Subcutaneous abdominal adipose tissue (tissue), 5 donors: ENCODE data around the gene SMYD1.

Experiments
- H3K27ac ChIP-seq: one replicate; pipeline ENCODE4 v1.7.0; 2013; ENCODE audit warnings: low read depth, mild to moderate bottlenecking, inconsistent platforms, low read length, moderate library complexity
- H3K27me3 ChIP-seq, 5 donors: one replicate each; pipeline ENCODE4 v1.7.0; 2013; ENCODE audit warnings: low read length in 5 of 5, inconsistent platforms in 1 of 5; ENCODE audit not compliant: control insufficient read depth in 5 of 5, insufficient read depth in 4 of 5
- H3K36me3 ChIP-seq, 5 donors: one replicate each; pipeline ENCODE4 v1.7.0; 2013; ENCODE audit warnings: low read length in 5 of 5; ENCODE audit not compliant: control insufficient read depth in 5 of 5, insufficient read depth in 5 of 5
- H3K4me1 ChIP-seq, 5 donors: one replicate each; pipeline ENCODE4 v1.7.0; 2013; ENCODE audit warnings: low read length in 5 of 5, mild to moderate bottlenecking in 3 of 5, moderate library complexity in 1 of 5; ENCODE audit not compliant: control insufficient read depth in 5 of 5, insufficient read depth in 5 of 5
- H3K4me3 ChIP-seq, 5 donors: one replicate each; pipeline ENCODE4 v1.7.0; 2013; ENCODE audit warnings: low read length in 5 of 5, low read depth in 1 of 5
- H3K9ac ChIP-seq, 5 donors: one replicate each; pipeline ENCODE4 v1.7.0; 2013; ENCODE audit warnings: low read length in 5 of 5, mild to moderate bottlenecking in 4 of 5, moderate library complexity in 3 of 5
- H3K9me3 ChIP-seq, 5 donors: one replicate each; pipeline ENCODE4 v1.7.0; 2013; ENCODE audit warnings: low read length in 5 of 5; ENCODE audit not compliant: control insufficient read depth in 5 of 5
- donor health status: healthy.
- donor health status: healthy.
- donor health status: healthy.
- donor health status: healthy.
- donor health status: healthy.

Gene SMYD1

DNA sequence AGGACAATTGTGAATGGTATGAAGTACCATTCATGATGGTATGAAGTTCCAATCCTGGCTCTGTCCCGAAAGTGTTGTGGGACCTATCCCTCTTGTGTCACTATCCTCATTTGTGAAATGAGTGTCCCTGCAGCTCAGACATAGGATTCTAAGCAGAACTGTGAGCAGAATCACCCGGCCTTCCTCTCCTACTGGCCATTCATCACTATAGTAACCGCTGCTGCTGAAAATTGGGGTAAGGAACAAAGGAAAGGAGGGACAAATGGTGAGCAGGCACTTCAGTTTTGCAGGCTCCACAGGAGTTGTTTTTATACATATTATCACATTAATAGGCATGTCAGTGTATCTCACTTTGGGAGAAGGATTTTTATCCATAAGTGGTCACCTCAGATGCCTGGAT lies 27.4 kb downstream of the SMYD1 start:
- Histone ChIP-seq H3K4me1 (peaks cover 0 to 3% (median 0%) of the 10 kb centered on the region in 5 donors), H3K9me3 (no peaks in the 10 kb centered on the region), H3K36me3 (no peaks in the 10 kb centered on the region), H3K9ac (no peak overlapping the region), H3K27ac (no peak overlapping the region), H3K4me3 (no peak overlapping the region), H3K27me3 (no peaks in the 10 kb centered on the region)

- H3K36me3 ChIP-seq = no peaks in the 10 kb centered on the region
- H3K27me3 ChIP-seq = no peaks in the 10 kb centered on the region
- H3K4me3 ChIP-seq = no peak overlapping the region
- H3K9me3 ChIP-seq = no peaks in the 10 kb centered on the region
- H3K9ac ChIP-seq = no peak overlapping the region
- H3K27ac ChIP-seq = no peak overlapping the region
- peaks cover 0 to 12% (median 7%) of the 10 kb centered on the region in 5 donors for H3K4me1 ChIP-seq
These were observed 29.1 kb downstream of the SMYD1 start for GRCh38 chr2:88096708-88097107.

GRCh38 chr2:88097192-88097591 lies 29.6 kb downstream of the SMYD1 start:
- Histone ChIP-seq H3K27ac (no peak overlapping the region), H3K9ac (no peak overlapping the region), H3K4me3 (no peak overlapping the region), H3K4me1 (peaks cover 0 to 12% (median 7%) of the 10 kb centered on the region in 5 donors), H3K9me3 (no peaks in the 10 kb centered on the region), H3K36me3 (no peaks in the 10 kb centered on the region), H3K27me3 (no peaks in the 10 kb centered on the region)

DNA sequence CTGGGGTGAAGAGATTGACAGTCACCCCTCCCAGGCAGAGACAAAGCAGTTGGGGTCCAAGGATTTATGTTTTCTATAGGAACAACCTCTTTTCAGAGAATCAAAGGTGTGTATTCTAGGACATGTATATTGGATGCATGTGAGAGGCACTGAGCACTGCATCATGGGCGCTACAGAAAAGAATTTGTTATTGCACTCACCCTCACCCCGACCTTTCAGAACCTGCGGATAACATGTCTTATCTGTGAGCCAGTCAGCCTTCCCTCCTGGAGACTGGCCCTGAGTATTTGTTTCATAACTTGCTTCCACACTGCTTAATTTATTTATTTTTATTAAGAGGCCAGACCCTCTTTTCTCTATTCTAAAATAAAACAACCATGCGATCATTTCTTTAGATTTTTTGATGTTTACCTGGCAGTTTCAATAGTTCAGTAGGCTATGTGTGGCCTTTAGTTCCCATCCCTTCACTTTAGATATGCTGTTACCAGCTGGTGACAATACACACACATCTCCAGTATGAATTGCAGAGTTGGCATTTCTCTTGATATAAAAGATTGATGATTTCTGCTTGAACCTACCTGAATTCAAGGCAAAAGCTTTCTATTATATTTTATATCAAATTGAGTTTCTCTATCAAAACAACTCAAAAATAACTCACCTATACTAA lies 30.4 kb downstream of the SMYD1 start:
- Histone ChIP-seq H3K27ac (no peak overlapping the region), H3K9me3 (no peaks in the 10 kb centered on the region), H3K4me1 (peaks cover 0 to 12% (median 7%) of the 10 kb centered on the region in 5 donors), H3K4me3 (no peak overlapping the region), H3K27me3 (peaks cover 0 to 1% (median 0%) of the 10 kb centered on the region in 5 donors), H3K36me3 (no peaks in the 10 kb centered on the region), H3K9ac (no peak overlapping the region)

GRCh38 chr2:88098558-88098900 lies 30.9 kb downstream of the SMYD1 start:
- no peak overlapping the region for H3K27ac ChIP-seq
- peaks cover 0 to 12% (median 7%) of the 10 kb centered on the region in 5 donors for H3K4me1 ChIP-seq
- no peaks in the 10 kb centered on the region for H3K36me3 ChIP-seq
- peaks cover 0 to 4% (median 0%) of the 10 kb centered on the region in 5 donors for H3K27me3 ChIP-seq
- H3K9ac ChIP-seq = no peak overlapping the region
- H3K4me3 ChIP-seq = no peak overlapping the region
- no peaks in the 10 kb centered on the region for H3K9me3 ChIP-seq

GRCh38 chr2:88099798-88100488 lies 32.3 kb downstream of the SMYD1 start:
- no peak overlapping the region for H3K9ac ChIP-seq
- peaks cover 0 to 4% (median 0%) of the 10 kb centered on the region in 5 donors for H3K27me3 ChIP-seq
- no peak overlapping the region for H3K27ac ChIP-seq
- H3K36me3 ChIP-seq = no peaks in the 10 kb centered on the region
- H3K4me1 ChIP-seq = peaks cover 0 to 12% (median 7%) of the 10 kb centered on the region in 5 donors
- no peak overlapping the region for H3K4me3 ChIP-seq
- no peaks in the 10 kb centered on the region for H3K9me3 ChIP-seq

- no peak overlapping the region for H3K4me3 ChIP-seq
- H3K9ac ChIP-seq = no peak overlapping the region
- H3K27ac ChIP-seq = no peak overlapping the region
- no peaks in the 10 kb centered on the region for H3K36me3 ChIP-seq
- H3K27me3 ChIP-seq = peaks cover 0 to 4% (median 0%) of the 10 kb centered on the region in 5 donors
- H3K9me3 ChIP-seq = no peaks in the 10 kb centered on the region
- peaks cover 0 to 12% (median 7%) of the 10 kb centered on the region in 5 donors for H3K4me1 ChIP-seq
These were observed 32.8 kb downstream of the SMYD1 start for GRCh38 chr2:88100489-88100858.

DNA sequence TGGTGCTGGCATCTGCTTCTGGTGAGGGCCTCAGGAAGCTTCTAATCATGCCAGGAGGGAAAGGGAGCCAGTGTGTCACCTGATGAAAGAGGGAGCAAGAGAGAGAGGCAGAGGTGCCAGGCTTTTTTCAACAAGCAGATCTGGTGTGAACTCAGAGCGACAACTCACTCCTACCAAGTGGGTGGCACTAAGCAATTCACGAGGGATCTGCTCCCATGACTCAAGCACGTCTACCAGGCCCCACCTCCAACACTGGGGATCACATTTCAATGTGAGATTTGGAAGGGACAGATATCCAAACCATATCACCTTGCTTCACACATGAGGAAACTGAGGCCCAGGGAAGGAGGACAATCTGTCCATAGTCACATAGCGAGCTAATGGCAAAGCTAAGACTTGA lies 41.2 kb downstream of the SMYD1 start:
- H3K36me3 ChIP-seq = no peaks in the 10 kb centered on the region
- no peak overlapping the region for H3K9ac ChIP-seq
- H3K4me3 ChIP-seq = no peak overlapping the region
- H3K9me3 ChIP-seq = no peaks in the 10 kb centered on the region
- no peak overlapping the region for H3K27ac ChIP-seq
- H3K27me3 ChIP-seq = no peaks in the 10 kb centered on the region
- H3K4me1 ChIP-seq = no peaks in the 10 kb centered on the region

DNA sequence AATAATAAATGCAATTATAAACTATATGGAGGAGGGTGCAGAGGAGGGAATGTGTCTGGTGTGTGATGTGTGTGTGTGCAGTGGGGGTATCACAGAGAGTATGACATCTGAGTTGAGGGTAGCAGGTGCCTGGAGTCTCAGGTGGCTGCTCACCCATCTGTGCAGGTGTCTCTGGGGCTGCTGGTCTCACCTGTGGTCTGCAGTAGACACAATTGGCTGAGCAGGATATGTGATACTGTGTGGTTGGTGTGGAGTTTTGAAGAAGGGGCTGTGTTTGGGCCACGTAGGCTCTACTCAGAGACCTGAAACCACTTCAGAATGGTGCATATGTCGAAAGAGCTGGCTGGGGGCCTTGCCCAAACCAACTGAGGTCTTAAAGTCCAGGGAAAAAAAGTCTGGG lies 43.2 kb downstream of the SMYD1 start:
- no peak overlapping the region for H3K9ac ChIP-seq
- H3K4me3 ChIP-seq = no peak overlapping the region
- H3K9me3 ChIP-seq = no peaks in the 10 kb centered on the region
- H3K4me1 ChIP-seq = peaks cover 0 to 4% (median 0%) of the 10 kb centered on the region in 5 donors
- no peaks in the 10 kb centered on the region for H3K36me3 ChIP-seq
- no peak overlapping the region for H3K27ac ChIP-seq
- H3K27me3 ChIP-seq = no peaks in the 10 kb centered on the region

DNA sequence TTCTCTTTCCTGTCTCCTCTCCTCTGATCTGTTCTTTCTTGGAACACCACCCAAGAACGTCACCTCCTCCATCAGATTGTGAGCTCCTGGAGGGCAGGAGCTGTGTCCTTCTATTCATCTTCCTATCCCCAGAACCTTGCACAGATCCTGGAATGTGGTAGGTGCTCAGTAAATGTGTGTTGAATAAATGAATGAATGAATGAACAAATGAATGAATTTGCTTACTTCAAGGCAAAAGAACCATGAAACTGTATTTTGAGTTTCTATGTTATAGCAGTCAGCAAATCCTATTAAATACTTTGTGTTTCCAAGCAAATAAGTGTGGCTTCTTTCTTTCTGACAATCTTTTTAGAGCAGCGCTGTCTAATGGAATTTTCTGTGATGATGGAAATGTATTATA lies 45.4 kb downstream of the SMYD1 start:
- peaks cover 0 to 4% (median 0%) of the 10 kb centered on the region in 5 donors for H3K4me1 ChIP-seq
- no peak overlapping the region for H3K9ac ChIP-seq
- H3K9me3 ChIP-seq = no peaks in the 10 kb centered on the region
- no peak overlapping the region for H3K27ac ChIP-seq
- H3K27me3 ChIP-seq = peaks cover 0 to 2% (median 0%) of the 10 kb centered on the region in 5 donors
- H3K36me3 ChIP-seq = no peaks in the 10 kb centered on the region
- H3K4me3 ChIP-seq = no peak overlapping the region
